GM12878 (cell line): Measurements from ENCODE around the gene MTX1. TPM values are rescaled to one million over a fixed set of nuclear protein-coding genes. Genes with fewer than 3 reads are reported as not detected.
"Not testable (repeated sequence)": the region's sequence is repeated elsewhere in the genome, so short reads cannot be mapped to it uniquely, and the experiment has no call there.

Source experiments
- ATAC-seq: fragments of 200-7000 bp; cut with Tn5 transposase; 3 replicates; pipeline ENCODE4 v1.9.1; 2020; ENCODE audit warnings: mild to moderate bottlenecking, moderate library complexity
- BruUV-seq: library from RNA; stranded (reverse); fragments of 400-500 nt; replicated peaks from 2 replicates; lab custom pipeline; 2021; lab: Mats Ljungman, UMichigan
- CTCF ChIA-PET: fragments of 300-600 bp; sonication (Branson Sonifier 250); formaldehyde crosslinking; extraction: SDS; loops from one replicate; lab custom pipeline; 2021; ENCODE audit warnings: inconsistent platforms; lab: Yijun Ruan, JAX
- POLR2A ChIA-PET: fragments of 350-600 bp; formaldehyde crosslinking; extraction: SDS; loops from one replicate; lab custom pipeline; 2021; ENCODE audit warnings: inconsistent platforms; lab: Charles Lee
- RAD21 ChIA-PET: fragments of 300-600 bp; sonication (Branson Sonifier 250); formaldehyde crosslinking; loops from one replicate; lab custom pipeline; 2023; ENCODE audit warnings: antibody characterized with exemption; ENCODE audit not compliant: unreplicated experiment; lab: Charles Lee
- SMC1A ChIA-PET: fragments of 300-600 bp; sonication (Branson Sonifier 250); formaldehyde crosslinking; loops from one replicate; lab custom pipeline; 2023; ENCODE audit not compliant: unreplicated experiment, uncharacterized antibody; lab: Charles Lee
- DNase-seq: peaks from one replicate; pipeline ENCODE4 v3.0.0-alpha.2; 2011; ENCODE audit warnings: low read depth, low spot score
- FAIRE-seq: peaks from 3 replicates; lab custom pipeline; 2011; peaks lifted over from hg19 to GRCh38; lab: Jason Lieb, UNC
- H2AFZ ChIP-seq: 2 replicates; pipeline ENCODE4 v1.6.0; 2011; ENCODE audit warnings: low read depth, low read length, control low read depth; ENCODE audit not compliant: control insufficient read depth
- H3K27ac ChIP-seq: 2 replicates; pipeline ENCODE4 v1.5.1; 2011; ENCODE audit warnings: control low read depth; ENCODE audit not compliant: control insufficient read depth, insufficient read depth
- H3K27me3 ChIP-seq, 2 experiments: replicated peaks in 1 of 2; 2 replicates each; pipeline versions ENCODE4 v1.6.0 to v1.6.1; 2011; ENCODE audit warnings: low read length in 1 of 2; ENCODE audit not compliant: control insufficient read depth in 2 of 2, insufficient read depth in 2 of 2
- H3K36me3 ChIP-seq, 2 experiments: 2 replicates each; pipeline ENCODE4 v1.5.1; 2011; ENCODE audit warnings: low read length in 1 of 2; ENCODE audit not compliant: control insufficient read depth in 2 of 2, insufficient read depth in 2 of 2
- H3K4me1 ChIP-seq: 2 replicates; pipeline ENCODE4 v1.6.1; 2011; ENCODE audit warnings: mild to moderate bottlenecking, low read length, moderate library complexity, mixed read lengths; ENCODE audit not compliant: control insufficient read depth, insufficient read depth
- H3K4me2 ChIP-seq: 2 replicates; pipeline ENCODE4 v1.6.0; 2011; ENCODE audit warnings: control low read depth; ENCODE audit not compliant: control insufficient read depth, insufficient read depth
- H3K4me3 ChIP-seq: fragments of 200-600 bp; sonication (generic); 2 replicates; pipeline ENCODE4 v1.5.1; 2016
- H3K79me2 ChIP-seq: 2 replicates; pipeline ENCODE4 v1.6.0; 2011; ENCODE audit warnings: low read length; ENCODE audit not compliant: control insufficient read depth, insufficient read depth
- H3K9ac ChIP-seq: 2 replicates; pipeline ENCODE4 v1.8.0; 2011; ENCODE audit warnings: low read length, control low read depth, mixed read lengths; ENCODE audit not compliant: control insufficient read depth, insufficient read depth
- H3K9me3 ChIP-seq: replicated peaks from 3 replicates; pipeline ENCODE4 v1.5.1; 2011; ENCODE audit warnings: mild to moderate bottlenecking, low read length; ENCODE audit not compliant: control insufficient read depth, insufficient read depth
- H4K20me1 ChIP-seq: 2 replicates; pipeline ENCODE4 v1.6.0; 2011; ENCODE audit not compliant: control insufficient read depth, insufficient read depth
- WGBS: methylation state at CpG from one replicate; pipeline ENCODE4 v1.1.6; 2016; ENCODE audit warnings: low lambda C conversion rate; ENCODE audit not compliant: insufficient replicate concordance, insufficient coverage; ENCODE audit errors: missing lambda C conversion rate; 5-methylcytosine and 5-hydroxymethylcytosine counted together
- in situ Hi-C: fragments of 300-500 bp; cut with MboI; formaldehyde crosslinking; loops from 9 replicates; pipeline ENCODE4 v1.14.3; 2018; ENCODE audit warnings: mixed read lengths
- intact Hi-C: fragments of 100-400 bp; cut with micrococcal nuclease; formaldehyde crosslinking; loops from one replicate; pipeline ENCODE4 v1.14.2; 2022; ENCODE audit not compliant: unreplicated experiment
- polyA plus RNA-seq, 11 experiments: library from polyadenylated mRNA; depleted of rRNA in 4 of 11; unstranded in 6 of 11; stranded (reverse) in 5 of 11; fragments of >200 nt; fragmentation: Nextera tagmentation in 4 of 11; fragmentation: Illumina TruSeq in 1 of 11; extraction: Ambion mirVana in 4 of 11; extraction: Trizol in 1 of 11; gene quantifications; 1 replicate in 1 of 11; 2 replicates in 10 of 11; pipeline versions ENCODE4 v1.2.1 to v1.2.3, GENCODE V29; 2011 to 2016; ENCODE audit warnings: inconsistent platforms in 2 of 11, missing spikeins in 2 of 11, low read depth in 1 of 11
- total RNA-seq, 4 experiments: library from RNA; depleted of rRNA in 3 of 4; stranded (reverse); fragments of >200 nt in 3 of 4; fragmentation: Illumina TruSeq in 1 of 4; extraction: Trizol in 1 of 4; gene quantifications; 2 replicates each; pipeline versions ENCODE4 v1.2.1 to v1.2.3, GENCODE V29; 2013 to 2021

MTX1 gene
- total and polyA plus RNA-seq, 10 of the 15 experiments (the other 5 are each of a cell fraction or from before 2014, with no cell fraction given): 15.8 to 92.0 (median 49.1) TPM

- H3K9me3 ChIP-seq, in situ Hi-C loops, H2AFZ ChIP-seq, H3K4me3 ChIP-seq, H3K27me3 ChIP-seq, H3K4me1 ChIP-seq, DNase-seq, intact Hi-C loops, BruUV-seq, H4K20me1 ChIP-seq, H3K79me2 ChIP-seq, H3K4me2 ChIP-seq, RAD21 ChIA-PET, H3K36me3 ChIP-seq, H3K9ac ChIP-seq, H3K27ac ChIP-seq, FAIRE-seq, ATAC-seq: not testable (repeated sequence)
- 84% methylated on average over 4 of the region's 4 CpGs for WGBS
- ChIA-PET POLR2A (interaction anchor here (0.6 kb wide), 1 partner anchor 473 kb away, joined by 3 read pairs; no protein-coding TSS in a partner anchor), SMC1A (interaction anchor here (0.7 kb wide), 1 partner anchor 435 kb away, joined by 3 read pairs; no protein-coding TSS in a partner anchor), CTCF (interaction anchor here (1.4 to 12.1 kb wide), 3 partner anchors 9 to 73 kb away, joined by 6 to 284 read pairs (median 89); partner anchors contain the start of gene KRTCAP2)
These were observed 44.7 kb upstream of the MTX1 start for GRCh38 chr1:155163785-155164184.

DNA sequence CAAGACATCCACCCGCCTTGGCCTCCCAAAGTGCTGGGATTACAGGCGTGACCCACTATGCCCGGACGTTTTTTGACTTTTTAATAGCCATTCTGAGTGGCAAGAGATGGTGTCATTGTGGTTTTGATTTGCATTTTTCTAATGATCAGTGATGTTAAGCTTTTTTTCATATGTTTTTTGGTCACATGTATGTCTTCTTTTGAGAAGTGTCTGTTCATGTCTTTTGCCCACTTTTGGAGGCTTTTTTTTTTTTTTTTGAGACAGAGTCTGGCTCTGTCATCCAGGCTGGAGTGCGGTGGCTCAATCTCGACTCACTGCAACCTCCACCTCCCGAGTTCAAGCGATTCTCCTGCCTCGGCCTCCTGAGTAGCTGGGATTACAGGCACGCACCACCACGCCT is 43.9 kb upstream of the MTX1 start:
- FAIRE-seq, H3K27me3 ChIP-seq, H3K9me3 ChIP-seq, RAD21 ChIA-PET, ATAC-seq, BruUV-seq, H3K4me2 ChIP-seq, H3K27ac ChIP-seq, H3K36me3 ChIP-seq, H3K4me1 ChIP-seq, H2AFZ ChIP-seq, intact Hi-C loops, H3K4me3 ChIP-seq, H3K9ac ChIP-seq, H3K79me2 ChIP-seq, H4K20me1 ChIP-seq, DNase-seq: not testable (repeated sequence)
- POLR2A ChIA-PET: interaction anchor here (0.6 to 0.7 kb wide), 3 partner anchors 15 to 918 kb away, joined by 3 to 5 read pairs (median 4); no protein-coding TSS in a partner anchor
- SMC1A ChIA-PET: interaction anchor here (2.0 kb wide), 1 partner anchor 73 kb away, joined by 7 read pairs; no protein-coding TSS in a partner anchor
- in situ Hi-C loops: loop anchor here (5.0 kb wide), 1 partner anchor 72 kb away; no protein-coding TSS in a partner anchor
- WGBS: 58% methylated on average over 11 of the region's 11 CpGs
- CTCF ChIA-PET: interaction anchor here (1.4 to 12.1 kb wide), 3 partner anchors 8 to 74 kb away, joined by 6 to 284 read pairs (median 89); partner anchors contain the start of gene KRTCAP2
